Measurements from ENCODE around the gene CCDC110. TPM values are rescaled to one million over a fixed set of nuclear protein-coding genes. Genes with fewer than 3 reads are reported as not detected.

CCDC110 gene
- total RNA-seq, 3 donors from 2014 or later = 0.69 to 5.4 (median 1.8) TPM

- Histone ChIP-seq H3K4me3 (no peak overlapping the region), H3K4me1 (ENCODE audit: low read depth) (no peaks in the 10 kb centered on the region), H3K36me3 (ENCODE audit: low read depth) (no peaks in the 10 kb centered on the region), H3K9me3 (no peaks in the 10 kb centered on the region)
- DNase-seq (no peak), ATAC-seq (no peak)
- TF ChIP-seq, protein P1, sequence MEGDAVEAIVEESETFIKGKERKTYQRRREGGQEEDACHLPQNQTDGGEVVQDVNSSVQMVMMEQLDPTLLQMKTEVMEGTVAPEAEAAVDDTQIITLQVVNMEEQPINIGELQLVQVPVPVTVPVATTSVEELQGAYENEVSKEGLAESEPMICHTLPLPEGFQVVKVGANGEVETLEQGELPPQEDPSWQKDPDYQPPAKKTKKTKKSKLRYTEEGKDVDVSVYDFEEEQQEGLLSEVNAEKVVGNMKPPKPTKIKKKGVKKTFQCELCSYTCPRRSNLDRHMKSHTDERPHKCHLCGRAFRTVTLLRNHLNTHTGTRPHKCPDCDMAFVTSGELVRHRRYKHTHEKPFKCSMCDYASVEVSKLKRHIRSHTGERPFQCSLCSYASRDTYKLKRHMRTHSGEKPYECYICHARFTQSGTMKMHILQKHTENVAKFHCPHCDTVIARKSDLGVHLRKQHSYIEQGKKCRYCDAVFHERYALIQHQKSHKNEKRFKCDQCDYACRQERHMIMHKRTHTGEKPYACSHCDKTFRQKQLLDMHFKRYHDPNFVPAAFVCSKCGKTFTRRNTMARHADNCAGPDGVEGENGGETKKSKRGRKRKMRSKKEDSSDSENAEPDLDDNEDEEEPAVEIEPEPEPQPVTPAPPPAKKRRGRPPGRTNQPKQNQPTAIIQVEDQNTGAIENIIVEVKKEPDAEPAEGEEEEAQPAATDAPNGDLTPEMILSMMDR (IDR thresholded peaks at IDR 0.05) = no peak
- intact Hi-C loops (cut with DNase I, micrococcal nuclease) = no loop called here
These were observed 14.4 kb downstream of the CCDC110 start for GRCh38 chr4:185457136-185457535.

DNA sequence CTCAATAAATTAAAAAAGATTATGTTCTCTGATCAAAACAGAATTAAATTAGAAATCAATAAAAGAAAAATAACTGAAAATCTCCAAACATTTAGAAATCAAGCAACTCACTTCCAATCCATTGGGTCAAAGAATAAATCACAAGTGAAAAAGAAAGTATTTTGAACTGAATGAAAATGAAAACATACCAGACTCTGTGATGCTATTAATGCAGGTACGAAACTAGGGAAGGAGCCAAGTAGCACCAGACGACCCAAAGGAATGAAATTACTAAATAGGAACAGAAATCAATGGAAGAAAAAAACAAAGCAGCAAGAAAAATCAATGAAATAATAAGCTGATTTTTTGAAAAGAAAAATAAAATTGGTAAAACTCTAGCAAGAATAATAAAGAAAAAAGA is 15.4 kb downstream of the CCDC110 start:
- DNase-seq (no peak), ATAC-seq (no peak)
- no peaks in the 10 kb centered on the region for H3K9me3 ChIP-seq
- no peak overlapping the region for H3K4me3 ChIP-seq
- no peaks in the 10 kb centered on the region for H3K36me3 ChIP-seq (ENCODE audit: low read depth)
- no peaks in the 10 kb centered on the region for H3K4me1 ChIP-seq (ENCODE audit: low read depth)
- intact Hi-C loops (cut with DNase I, micrococcal nuclease) = no loop called here
- TF ChIP-seq, protein P1 (IDR thresholded peaks at IDR 0.05) = no peak

DNA sequence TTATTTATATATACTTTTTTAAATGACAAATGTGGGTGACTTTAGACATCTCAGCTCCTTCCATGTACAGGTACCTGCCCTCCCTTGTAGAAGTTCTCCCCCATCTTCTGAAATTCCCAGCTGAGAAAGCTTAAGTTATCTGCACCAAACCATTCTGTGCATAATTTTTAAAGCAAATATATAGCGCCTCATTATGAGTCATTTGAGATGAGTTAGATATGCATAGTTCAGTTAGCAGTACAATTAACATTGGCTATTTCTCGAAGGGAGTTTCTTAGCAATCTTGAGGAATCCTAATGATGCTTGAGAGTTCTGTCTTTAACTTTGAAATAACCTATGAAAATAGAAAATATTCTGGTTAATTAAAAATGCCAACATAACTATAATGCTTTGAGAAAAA is 26.3 kb downstream of the CCDC110 start:
- H3K9me3 ChIP-seq = no peaks in the 10 kb centered on the region
- ATAC-seq (no peak), DNase-seq (no peak)
- TF ChIP-seq, protein P1 (IDR thresholded peaks at IDR 0.05) = no peak
- no peaks in the 10 kb centered on the region for H3K36me3 ChIP-seq (ENCODE audit: low read depth)
- intact Hi-C loops (cut with DNase I, micrococcal nuclease) = no loop called here
- no peaks in the 10 kb centered on the region for H3K4me1 ChIP-seq (ENCODE audit: low read depth)
- H3K4me3 ChIP-seq = no peak overlapping the region

DNA sequence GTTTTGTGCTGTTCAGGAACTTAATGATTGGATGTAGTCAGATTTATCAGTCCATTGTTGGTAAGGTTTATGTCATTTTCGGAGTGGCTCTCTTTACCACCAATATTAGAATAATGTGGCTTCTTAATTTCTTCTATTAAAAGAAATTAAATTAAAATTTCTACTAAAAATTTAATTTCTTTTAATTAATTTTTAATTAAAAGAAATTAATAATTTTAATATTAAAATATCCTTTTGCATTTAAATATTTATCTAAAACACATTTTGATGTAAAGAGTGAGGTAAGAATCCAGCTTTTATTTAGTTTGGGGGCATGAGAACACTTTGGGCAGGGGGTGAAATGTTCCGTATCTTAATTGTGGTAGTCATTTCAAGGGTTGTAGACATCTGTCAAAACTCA is 30.1 kb downstream of the CCDC110 start:
- intact Hi-C loops (cut with DNase I, micrococcal nuclease) = no loop called here
- TF ChIP-seq, protein P1 (IDR thresholded peaks at IDR 0.05) = no peak
- DNase-seq (no peak), ATAC-seq (no peak)
- H3K9me3 ChIP-seq = no peaks in the 10 kb centered on the region
- H3K4me3 ChIP-seq = no peak overlapping the region
- no peaks in the 10 kb centered on the region for H3K4me1 ChIP-seq (ENCODE audit: low read depth)
- no peaks in the 10 kb centered on the region for H3K36me3 ChIP-seq (ENCODE audit: low read depth)

GRCh38 chr4:185437809-185438208 is 33.7 kb downstream of the CCDC110 start:
- Histone ChIP-seq H3K9me3 (no peaks in the 10 kb centered on the region), H3K36me3 (ENCODE audit: low read depth) (no peaks in the 10 kb centered on the region), H3K4me1 (ENCODE audit: low read depth) (no peaks in the 10 kb centered on the region), H3K4me3 (no peak overlapping the region)
- intact Hi-C loops (cut with DNase I, micrococcal nuclease) = no loop called here
- ATAC-seq (no peak), DNase-seq (no peak)
- TF ChIP-seq, protein P1 (IDR thresholded peaks at IDR 0.05) = no peak

GRCh38 chr4:185435466-185435865 is 36.1 kb downstream of the CCDC110 start:
- Histone ChIP-seq H3K4me1 (ENCODE audit: low read depth) (no peaks in the 10 kb centered on the region), H3K9me3 (no peaks in the 10 kb centered on the region), H3K4me3 (no peak overlapping the region), H3K36me3 (ENCODE audit: low read depth) (no peaks in the 10 kb centered on the region)
- DNase-seq (no peak), ATAC-seq (no peak)
- TF ChIP-seq, protein P1 (IDR thresholded peaks at IDR 0.05) = no peak
- intact Hi-C loops (cut with DNase I, micrococcal nuclease) = no loop called here
